Muscle layer of duodenum (tissue), 2 donors: ENCODE measurements around the gene CEP44.
"Not testable (repeated sequence)": the region's sequence is repeated elsewhere in the genome, so short reads cannot be mapped to it uniquely, and the experiment has no call there.

ENCODE experiments used
- H3K27ac ChIP-seq: one replicate; pipeline ENCODE4 v1.7.0; 2013; ENCODE audit warnings: mild to moderate bottlenecking, low read length
- H3K27me3 ChIP-seq: one replicate; pipeline ENCODE4 v1.7.0; 2013; ENCODE audit warnings: low read depth, mild to moderate bottlenecking, control low read depth, low read length
- H3K36me3 ChIP-seq, 2 donors: one replicate each; pipeline ENCODE4 v1.7.0; 2013; ENCODE audit warnings: low read length in 2 of 2, control low read depth in 1 of 2, mild to moderate bottlenecking in 1 of 2; ENCODE audit not compliant: insufficient read depth in 2 of 2, control insufficient read depth in 1 of 2
- H3K4me1 ChIP-seq, 2 donors: one replicate each; pipeline ENCODE4 v1.7.0; 2013; ENCODE audit warnings: low read length in 2 of 2, mild to moderate bottlenecking in 2 of 2, control low read depth in 1 of 2, moderate library complexity in 1 of 2; ENCODE audit not compliant: insufficient read depth in 2 of 2, control insufficient read depth in 1 of 2
- H3K4me3 ChIP-seq, 2 donors: one replicate each; pipeline ENCODE4 v1.7.0; 2013; ENCODE audit warnings: low read length in 2 of 2, low read depth in 1 of 2, mild to moderate bottlenecking in 1 of 2
- H3K9me3 ChIP-seq, 2 donors: one replicate each; pipeline ENCODE4 v1.7.0; 2013; ENCODE audit warnings: low read length in 2 of 2, control low read depth in 1 of 2, mild to moderate bottlenecking in 1 of 2; ENCODE audit not compliant: control insufficient read depth in 1 of 2
- donor health status: healthy.

Gene CEP44

GRCh38 chr4:174365018-174365587 is 81.4 kb downstream of the CEP44 start:
- H3K27me3 ChIP-seq, result no peaks in the 10 kb centered on the region
- H3K9me3 ChIP-seq, result no peaks in the 10 kb centered on the region
- no peak overlapping the region for H3K4me3 ChIP-seq
- no peaks in the 10 kb centered on the region for H3K36me3 ChIP-seq
- no peaks in the 10 kb centered on the region for H3K4me1 ChIP-seq
- H3K27ac ChIP-seq, result no peak overlapping the region

GRCh38 chr4:174369985-174370384 is 86.3 kb downstream of the CEP44 start:
- no peaks in the 10 kb centered on the region for H3K4me1 ChIP-seq
- no peaks in the 10 kb centered on the region for H3K36me3 ChIP-seq
- no peak overlapping the region for H3K4me3 ChIP-seq
- H3K9me3 ChIP-seq, result no peaks in the 10 kb centered on the region
- H3K27me3 ChIP-seq, result no peaks in the 10 kb centered on the region
- H3K27ac ChIP-seq, result no peak overlapping the region

- H3K9me3 ChIP-seq, result no peaks in the 10 kb centered on the region
- H3K27me3 ChIP-seq, result no peaks in the 10 kb centered on the region
- H3K4me3 ChIP-seq, result no peak overlapping the region
- H3K27ac ChIP-seq, result no peak overlapping the region
- H3K36me3 ChIP-seq, result no peaks in the 10 kb centered on the region
- no peaks in the 10 kb centered on the region for H3K4me1 ChIP-seq
These were observed 90.1 kb downstream of the CEP44 start for GRCh38 chr4:174373821-174374220.

DNA sequence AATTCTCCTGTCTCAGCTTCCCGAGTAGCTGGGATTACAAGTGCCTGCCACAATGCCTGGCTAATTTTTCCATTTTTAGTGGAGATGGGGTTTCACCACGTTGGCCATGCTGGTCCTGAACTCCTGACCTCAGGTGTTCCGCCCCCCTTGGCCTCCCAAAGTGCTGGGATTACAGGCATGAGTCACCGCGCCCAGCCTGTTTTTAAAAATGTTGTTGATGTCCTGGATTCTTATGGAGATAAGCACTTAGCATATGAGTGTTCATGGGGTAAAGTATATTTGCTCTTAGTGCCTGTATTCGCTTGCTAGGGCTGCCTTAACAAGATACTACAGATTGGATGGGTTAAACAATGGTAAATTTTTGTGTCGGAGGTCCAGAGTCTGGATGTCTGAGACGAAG is 91.7 kb downstream of the CEP44 start:
- no peak overlapping the region for H3K27ac ChIP-seq
- H3K9me3 ChIP-seq, result no peaks in the 10 kb centered on the region
- H3K27me3 ChIP-seq, result no peaks in the 10 kb centered on the region
- no peak overlapping the region for H3K4me3 ChIP-seq
- no peaks in the 10 kb centered on the region for H3K4me1 ChIP-seq
- H3K36me3 ChIP-seq, result no peaks in the 10 kb centered on the region

DNA sequence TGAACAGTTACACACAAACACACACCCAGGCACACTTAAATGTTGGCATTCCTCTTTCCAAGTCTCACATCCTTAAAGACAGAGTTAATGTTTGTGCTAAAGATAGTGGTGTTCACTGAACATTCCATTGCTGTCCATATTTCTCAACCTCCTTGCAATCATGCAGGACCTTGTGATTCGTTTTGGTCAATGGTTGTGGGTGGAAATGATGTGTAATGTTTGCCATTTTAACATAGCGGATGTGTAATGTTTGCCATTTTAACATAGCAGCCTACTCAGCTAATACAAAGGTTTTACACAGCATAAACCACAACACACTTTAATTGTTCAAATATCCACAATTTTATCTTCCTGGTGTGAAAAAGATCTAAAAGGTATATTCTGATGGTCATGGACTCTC is 93.9 kb downstream of the CEP44 start:
- no peak overlapping the region for H3K27ac ChIP-seq
- no peaks in the 10 kb centered on the region for H3K27me3 ChIP-seq
- no peak overlapping the region for H3K4me3 ChIP-seq
- no peaks in the 10 kb centered on the region for H3K9me3 ChIP-seq
- H3K36me3 ChIP-seq, result no peaks in the 10 kb centered on the region
- H3K4me1 ChIP-seq, result no peaks in the 10 kb centered on the region

DNA sequence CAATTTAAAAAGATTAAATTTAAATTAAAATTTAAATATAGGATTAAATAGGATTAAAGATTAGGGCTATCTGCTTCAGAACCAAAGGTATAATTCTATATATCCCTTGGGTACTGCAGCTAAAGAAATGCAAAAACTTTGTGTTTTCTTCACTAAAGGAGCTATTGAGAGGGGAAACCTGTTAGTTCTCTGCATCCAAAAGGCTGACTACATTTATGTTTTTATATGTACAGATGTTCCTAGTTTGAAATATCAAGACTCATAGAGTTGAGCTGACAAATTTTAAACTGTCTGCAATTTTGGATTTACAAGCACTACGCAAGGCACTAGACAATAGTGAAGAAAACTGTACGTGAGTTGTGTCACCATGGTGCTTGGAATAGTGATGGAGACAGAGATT is 95.2 kb downstream of the CEP44 start:
- no peaks in the 10 kb centered on the region for H3K9me3 ChIP-seq
- no peaks in the 10 kb centered on the region for H3K4me1 ChIP-seq
- no peaks in the 10 kb centered on the region for H3K36me3 ChIP-seq
- no peaks in the 10 kb centered on the region for H3K27me3 ChIP-seq
- no peak overlapping the region for H3K27ac ChIP-seq
- H3K4me3 ChIP-seq, result no peak overlapping the region

DNA sequence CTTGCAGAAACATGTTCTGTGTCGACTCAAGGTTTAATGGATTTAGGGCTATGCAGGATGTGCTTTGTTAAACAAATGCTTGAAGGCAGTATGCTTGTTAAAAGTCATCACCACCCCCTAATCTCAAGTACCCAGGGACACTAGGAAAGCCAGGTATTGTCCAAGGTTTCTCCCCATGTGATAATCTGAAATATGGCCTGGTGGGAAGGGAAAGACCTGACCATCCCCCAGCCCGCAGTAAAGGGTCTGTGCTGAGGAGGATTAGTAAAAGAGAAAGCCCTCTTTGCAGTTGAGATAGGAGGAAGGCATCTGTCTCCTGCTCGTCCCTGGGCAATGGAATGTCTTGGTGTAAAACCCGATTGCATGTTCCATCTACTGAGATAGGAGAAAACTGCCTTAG is 96.5 kb downstream of the CEP44 start:
- H3K27ac ChIP-seq, H3K9me3 ChIP-seq, H3K27me3 ChIP-seq, H3K4me1 ChIP-seq, H3K4me3 ChIP-seq, H3K36me3 ChIP-seq: not testable (repeated sequence)

DNA sequence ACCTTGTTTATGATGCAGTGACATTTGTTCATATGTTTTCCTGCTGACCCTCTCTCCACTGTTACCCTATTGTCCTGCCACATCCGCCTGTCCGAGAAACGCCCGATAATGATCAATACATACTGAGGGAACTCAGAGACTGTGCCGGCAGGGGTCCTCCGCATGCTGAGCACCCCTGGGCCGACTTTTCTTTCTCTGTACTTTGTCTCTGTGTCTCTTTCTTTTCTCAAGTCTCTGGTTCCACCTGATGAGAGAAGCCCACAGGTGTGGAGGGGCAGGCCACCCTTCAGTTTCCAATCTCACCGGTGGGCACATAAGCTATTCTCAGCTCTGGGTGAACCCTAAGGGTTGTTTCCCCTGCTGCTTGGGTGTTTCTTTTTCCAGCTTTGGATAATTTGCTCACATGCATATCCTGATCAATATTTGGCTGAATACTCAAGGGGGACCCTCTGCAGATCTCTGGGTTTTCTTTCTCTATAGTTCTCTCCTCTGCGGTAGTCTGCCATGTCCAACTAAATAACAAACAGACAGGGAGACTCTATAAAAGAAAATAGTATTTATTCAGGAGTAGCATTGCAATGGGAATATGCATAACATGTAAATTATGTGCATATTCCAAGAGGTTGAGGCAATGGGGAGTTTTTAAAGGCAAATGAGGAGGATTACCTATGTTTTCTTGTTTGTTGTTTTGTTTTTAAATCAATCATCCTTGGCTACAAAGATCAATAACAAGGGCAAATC is 97.2 kb downstream of the CEP44 start:
- Histone ChIP-seq H3K36me3 (no peaks in the 10 kb centered on the region), H3K4me1 (no peaks in the 10 kb centered on the region), H3K9me3 (no peaks in the 10 kb centered on the region), H3K27ac (no peak overlapping the region), H3K4me3 (no peak overlapping the region), H3K27me3 (no peaks in the 10 kb centered on the region)

DNA sequence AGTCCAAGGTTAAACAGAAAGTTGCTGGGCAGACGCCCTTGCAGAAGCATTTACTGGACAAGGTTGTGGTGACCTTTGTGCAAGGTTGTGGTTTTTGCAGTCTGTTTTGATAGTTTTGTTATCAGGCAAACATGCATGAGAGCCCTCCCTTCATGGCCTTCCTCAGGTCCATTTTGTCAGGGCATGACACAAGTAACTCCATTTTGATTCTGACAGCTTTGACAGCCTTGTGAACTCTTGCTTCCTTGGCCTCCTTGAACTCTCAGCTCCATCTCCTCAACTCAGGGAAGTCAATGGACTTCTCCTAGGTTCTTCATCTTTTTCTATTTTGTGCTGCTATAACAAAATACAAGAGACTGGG is 97.7 kb downstream of the CEP44 start:
- Histone ChIP-seq H3K4me3 (no peak overlapping the region), H3K27ac (no peak overlapping the region), H3K9me3 (no peaks in the 10 kb centered on the region)

More for the DNA sequence above, 97.7 kb downstream of the CEP44 start:
- Histone ChIP-seq H3K36me3 (no peaks in the 10 kb centered on the region), H3K27me3 (no peaks in the 10 kb centered on the region), H3K4me1 (no peaks in the 10 kb centered on the region)
